Pancreas (tissue), 10 donors: ENCODE measurements around the gene ANXA2R. TPM values are rescaled to one million over a fixed set of nuclear protein-coding genes. Genes with fewer than 3 reads are reported as not detected.
"Not testable (repeated sequence)": the region's sequence is repeated elsewhere in the genome, so short reads cannot be mapped to it uniquely, and the experiment has no call there.

Source experiments
- ATAC-seq, 4 donors: fragments of 200-7000 bp; cut with Tn5 transposase; one replicate each; pipeline versions ENCODE4 v1.8.0 to v1.9.1; 2020; ENCODE audit warnings: mild to moderate bottlenecking in 4 of 4, moderate library complexity in 4 of 4
- DNase-seq, 6 donors: peaks; one replicate each; pipeline ENCODE4 v3.0.0-alpha.2; 2020
- FAIRE-seq: peaks from 2 replicates; lab custom pipeline; 2012; peaks lifted over from hg19 to GRCh38; lab: Jason Lieb, UNC
- H3K27ac ChIP-seq, 4 donors: fragments of 200-600 bp; sonication (generic); 1 replicate in 3 of 4; 2 replicates in 1 of 4; pipeline versions ENCODE4 v1.5.0 to v1.8.0; 2020
- H3K27me3 ChIP-seq, 4 donors: fragments of 200-600 bp; one replicate each; pipeline ENCODE4 v1.8.0; 2021
- H3K36me3 ChIP-seq, 3 donors: fragments of 200-600 bp; sonication (generic) in 1 of 3; one replicate each; pipeline versions ENCODE4 v1.5.0 to v1.8.0; 2020 to 2021
- H3K4me1 ChIP-seq, 3 donors: fragments of 200-600 bp; one replicate each; pipeline ENCODE4 v1.8.0; 2021
- H3K4me3 ChIP-seq, 4 donors: fragments of 200-600 bp; sonication (generic) in 2 of 4; one replicate each; pipeline versions ENCODE4 v1.5.0 to v1.8.0; 2020 to 2021
- H3K9me3 ChIP-seq, 4 donors: fragments of 200-600 bp; one replicate each; pipeline ENCODE4 v1.8.0; 2021
- WGBS, 2 donors: extraction: QIAGEN DNeasy Blood & Tissue Kit; methylation state at CpG; one replicate each; pipeline ENCODE4 v1.1.7; 2013; 5-methylcytosine and 5-hydroxymethylcytosine counted together
- intact Hi-C, 3 donors: fragments of 100-400 bp; cut with DNase I; formaldehyde crosslinking; loops; one replicate each; pipeline versions ENCODE4 v1.11.1 to v1.14.2; 2022
- polyA plus RNA-seq, 2 donors: library from polyadenylated mRNA; stranded (reverse); fragments of 200-250 nt; gene quantifications; one replicate each; pipeline ENCODE4 v1.2.3, GENCODE V29; 2013
- total RNA-seq, 6 donors: library from RNA; stranded (reverse); fragmentation: NEBNext Ultra II Directional in 4 of 6; extraction: Animal tissue kit (Norgen Biotek cat#: 25700) in 4 of 6; gene quantifications; one replicate each; pipeline versions ENCODE4 v1.2.1 to v1.2.4, GENCODE V29; 2021 to 2023
- TF ChIP-seq, protein P1 (sequence below), 4 donors: fragments of 200-600 bp; sonication (generic) in 3 of 4; IDR thresholded peaks; one replicate each; pipeline versions ENCODE4 v1.5.0 to v1.8.0; 2021; ENCODE audit warnings: antibody characterized with exemption in 4 of 4
- donor health status: healthy with polysubstance abuse.
- donor health status: DM: no; HTN: no; CAD: no; lungs with moderate emphysema.
- donor health status: DM: no; HTN: no; CAD: no.
- donor health status: control.
- donor health status: control.
- donor health status: Bipolar disorder and iron deficiency.
- donor health status: DM: yes; HTN: yes; CAD: no.
- donor health status: DM: no; HTN: no; CAD: no.
- donor health status: DM: no; HTN: no; CAD: no.
- donor health status: DM: yes; HTN: yes; CAD: no.

The ANXA2R gene
- total RNA-seq (under 1 TPM; 0.32 to 0.90 (median 0.47) TPM), polyA plus RNA-seq (1 to 10 TPM in 1 of 2 donors, under 1 TPM in 1; 0.87 to 1.9 TPM)

DNA sequence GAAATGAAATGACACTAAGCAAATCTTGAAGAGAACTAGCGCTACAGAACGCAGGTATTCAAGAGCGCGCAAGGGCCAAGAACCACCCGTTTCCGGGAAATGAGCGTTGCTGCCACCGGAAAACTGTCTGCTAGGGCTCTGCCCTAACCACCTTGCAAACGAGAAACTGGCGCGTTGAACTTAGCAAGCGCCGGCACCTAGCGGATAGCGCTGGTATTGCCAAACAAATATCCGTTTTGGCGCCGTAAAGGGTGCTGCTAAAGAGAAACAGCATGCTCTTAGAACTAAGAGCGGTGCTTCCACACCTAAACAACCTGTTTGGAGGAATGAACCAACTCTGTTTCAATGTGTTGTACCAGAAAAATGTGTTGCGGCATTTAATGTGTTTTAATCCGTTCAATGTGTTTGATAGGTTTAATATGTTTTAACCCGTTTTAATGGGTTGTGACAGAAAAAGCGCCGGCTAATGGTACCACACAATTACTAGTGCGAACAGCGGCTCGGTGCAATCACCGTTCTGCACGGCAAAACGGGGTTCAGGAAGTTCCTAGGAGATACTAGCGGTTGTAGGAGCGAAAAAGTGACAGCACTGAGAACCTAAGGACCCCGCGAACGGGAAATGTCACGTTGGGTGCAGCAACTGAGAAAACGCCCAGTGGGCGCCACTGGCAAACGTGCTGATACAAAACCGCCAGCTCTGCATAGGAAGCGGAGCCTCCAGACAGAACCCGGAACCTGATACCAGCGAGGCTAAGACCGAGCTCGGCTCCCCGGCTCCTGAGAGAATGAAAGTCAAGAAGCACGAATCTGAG is at the start of gene ANXA2R:
Gene ANXA2R, minus strand, starts transcription at position 33 of the 812 bp plus-strand sequence. CDS start 273 bp downstream, outside the sequence.
- DNase-seq (peak; percentile 65 to 88 (median 74)), ATAC-seq (peak; percentile 49 to 75 (median 66)), FAIRE-seq (no peak)
- 11 to 13% methylated on average over 47 of the region's 47 CpGs for WGBS, 2 donors
- intact Hi-C loops: no loop called here
- H3K4me1 ChIP-seq: no peaks in the 10 kb centered on the region
- H3K27me3 ChIP-seq: peaks cover 0 to 32% (median 2%) of the 10 kb centered on the region in 4 donors
- peak within 1 kb of the TSS in 3 of 4 donors; percentile 22 to 89 (median 88) for H3K27ac ChIP-seq
- peak within 1 kb of the TSS in 3 of 4 donors; percentile 40 to 59 (median 48) for H3K4me3 ChIP-seq
- H3K36me3 ChIP-seq: no peaks in the 10 kb centered on the region
- no peaks in the 10 kb centered on the region for H3K9me3 ChIP-seq
- TF ChIP-seq, protein P1, sequence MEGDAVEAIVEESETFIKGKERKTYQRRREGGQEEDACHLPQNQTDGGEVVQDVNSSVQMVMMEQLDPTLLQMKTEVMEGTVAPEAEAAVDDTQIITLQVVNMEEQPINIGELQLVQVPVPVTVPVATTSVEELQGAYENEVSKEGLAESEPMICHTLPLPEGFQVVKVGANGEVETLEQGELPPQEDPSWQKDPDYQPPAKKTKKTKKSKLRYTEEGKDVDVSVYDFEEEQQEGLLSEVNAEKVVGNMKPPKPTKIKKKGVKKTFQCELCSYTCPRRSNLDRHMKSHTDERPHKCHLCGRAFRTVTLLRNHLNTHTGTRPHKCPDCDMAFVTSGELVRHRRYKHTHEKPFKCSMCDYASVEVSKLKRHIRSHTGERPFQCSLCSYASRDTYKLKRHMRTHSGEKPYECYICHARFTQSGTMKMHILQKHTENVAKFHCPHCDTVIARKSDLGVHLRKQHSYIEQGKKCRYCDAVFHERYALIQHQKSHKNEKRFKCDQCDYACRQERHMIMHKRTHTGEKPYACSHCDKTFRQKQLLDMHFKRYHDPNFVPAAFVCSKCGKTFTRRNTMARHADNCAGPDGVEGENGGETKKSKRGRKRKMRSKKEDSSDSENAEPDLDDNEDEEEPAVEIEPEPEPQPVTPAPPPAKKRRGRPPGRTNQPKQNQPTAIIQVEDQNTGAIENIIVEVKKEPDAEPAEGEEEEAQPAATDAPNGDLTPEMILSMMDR (IDR thresholded peaks at IDR 0.05): peak; percentile 28 to 69 (median 58)

- FAIRE-seq: peak; percentile 39
- ATAC-seq: not testable (repeated sequence)
- WGBS, 2 donors: 42 to 86% methylated on average over 2 of the region's 5 CpGs
These were observed 46.2 kb upstream of the ANXA2R start for GRCh38 chr5:43086118-43086908.

DNA sequence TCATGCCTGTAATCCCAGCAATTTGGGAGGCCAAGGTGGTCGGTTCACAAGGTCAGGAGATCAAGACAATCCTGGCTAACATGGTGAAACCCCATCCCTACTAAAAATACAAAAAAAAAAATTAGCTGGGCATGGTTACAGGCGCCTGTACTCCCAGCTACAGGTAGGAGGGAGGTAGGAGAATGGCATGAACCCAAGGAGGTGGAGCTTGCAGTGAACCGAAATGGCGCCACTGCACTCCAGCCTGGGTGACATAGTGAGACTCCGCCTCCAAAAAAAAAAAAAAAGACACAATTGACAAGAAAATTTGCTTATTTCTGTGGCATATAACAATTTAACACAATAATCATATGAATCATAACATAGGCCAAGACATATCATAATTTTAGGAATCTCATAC is 45.3 kb upstream of the ANXA2R start:
- Histone ChIP-seq H3K36me3 (no peaks in the 10 kb centered on the region), H3K4me3 (no peak overlapping the region), H3K9me3 (no peaks in the 10 kb centered on the region), H3K27me3 (no peaks in the 10 kb centered on the region), H3K27ac (no peak overlapping the region), H3K4me1 (no peaks in the 10 kb centered on the region)
- WGBS, 2 donors: 100% methylated on average over 5 of the region's 5 CpGs
- DNase-seq (no peak), FAIRE-seq (no peak), ATAC-seq (no peak)
- intact Hi-C loops: no loop called here
- TF ChIP-seq, protein P1 (IDR thresholded peaks at IDR 0.05): no peak

More at GRCh38 chr5:43086118-43086908, 46.2 kb upstream of the ANXA2R start:
- DNase-seq, H3K27ac ChIP-seq, H3K27me3 ChIP-seq, H3K4me3 ChIP-seq, H3K36me3 ChIP-seq, intact Hi-C loops, H3K9me3 ChIP-seq, H3K4me1 ChIP-seq: not testable (repeated sequence)

GRCh38 chr5:43084468-43084867 is 44.3 kb upstream of the ANXA2R start:
- H3K27ac ChIP-seq, DNase-seq, H3K36me3 ChIP-seq, H3K27me3 ChIP-seq, H3K4me3 ChIP-seq, intact Hi-C loops, FAIRE-seq, H3K4me1 ChIP-seq, ATAC-seq, H3K9me3 ChIP-seq: not testable (repeated sequence)
- WGBS, 2 donors: 95 to 96% methylated on average over 7 of the region's 7 CpGs

DNA sequence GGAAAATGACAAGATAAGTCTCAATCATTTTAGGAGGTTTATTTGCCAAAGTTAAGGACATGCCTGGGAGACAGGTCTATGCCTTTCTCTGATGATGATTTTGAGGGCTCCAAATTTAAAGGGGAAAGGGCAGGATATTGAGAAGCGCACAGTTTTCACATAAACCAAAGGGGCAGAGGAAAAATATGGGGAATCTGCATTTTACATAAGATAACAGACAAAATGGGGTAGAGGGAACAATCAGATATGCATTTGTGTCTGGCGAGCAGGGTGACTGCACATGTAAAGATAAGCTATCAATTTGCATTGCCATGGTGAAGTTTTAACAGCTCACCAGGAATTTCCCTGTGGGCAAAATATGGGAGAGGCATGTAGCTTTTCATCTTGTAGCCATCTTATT is 41.2 kb upstream of the ANXA2R start:
- H3K27ac ChIP-seq, ATAC-seq, DNase-seq, FAIRE-seq, intact Hi-C loops, H3K27me3 ChIP-seq, H3K36me3 ChIP-seq, H3K4me3 ChIP-seq, H3K9me3 ChIP-seq, H3K4me1 ChIP-seq: not testable (repeated sequence)
- WGBS, 2 donors: 75 to 81% methylated on average over 2 of the region's 2 CpGs

- intact Hi-C loops: no loop called here
- ATAC-seq (no peak), FAIRE-seq (no peak)
These were observed 38.8 kb upstream of the ANXA2R start for GRCh38 chr5:43078956-43079355.

GRCh38 chr5:43077446-43078191 is 37.5 kb upstream of the ANXA2R start:
- H3K9me3 ChIP-seq, intact Hi-C loops: not testable (repeated sequence)

More at GRCh38 chr5:43078956-43079355, 38.8 kb upstream of the ANXA2R start:
- WGBS, 2 donors: 93 to 94% methylated on average over 4 of the region's 4 CpGs
- H3K27me3 ChIP-seq: no peaks in the 10 kb centered on the region
- no peaks in the 10 kb centered on the region for H3K4me1 ChIP-seq
- H3K9me3 ChIP-seq: no peaks in the 10 kb centered on the region
- no peak overlapping the region for H3K27ac ChIP-seq
- H3K4me3 ChIP-seq: no peak overlapping the region
- DNase-seq: no peak
- TF ChIP-seq, protein P1 (IDR thresholded peaks at IDR 0.05): no peak
- peaks cover 0 to 5% (median 3%) of the 10 kb centered on the region in 3 donors for H3K36me3 ChIP-seq

More at GRCh38 chr5:43077446-43078191, 37.5 kb upstream of the ANXA2R start:
- not testable (repeated sequence) for ATAC-seq, FAIRE-seq, H3K27ac ChIP-seq, H3K27me3 ChIP-seq, H3K4me3 ChIP-seq, H3K36me3 ChIP-seq, DNase-seq, H3K4me1 ChIP-seq
- WGBS, 2 donors: 45 to 50% methylated on average over 7 of the region's 7 CpGs
